Measurements from ENCODE around the gene INPP5B. TPM values are rescaled to one million over a fixed set of nuclear protein-coding genes. Genes with fewer than 3 reads are reported as not detected.

The INPP5B gene
- total and polyA plus RNA-seq, 2 experiments from 2014 or later, result 10.0 to 34.3 TPM

- Histone ChIP-seq H3F3A (ENCODE audit: insufficient read depth) (no peaks in the 10 kb centered on the region), H3K4me2 (ENCODE audit: unreplicated experiment) (no peak overlapping the region), H4K20me1 (ENCODE audit: insufficient read depth) (no peaks in the 10 kb centered on the region), H3K79me2 (ENCODE audit: insufficient read depth) (peaks cover 99% of the 10 kb centered on the region), H3K9ac (no peak overlapping the region), H2AFZ (no peak overlapping the region), H3K9me2 (ENCODE audit: insufficient read depth) (no peaks in the 10 kb centered on the region), H3K27ac (no peak overlapping the region), H3K4me1 (ENCODE audit: insufficient read depth) (no peaks in the 10 kb centered on the region), H3K36me3 (ENCODE audit: low read depth) (peaks cover 20% of the 10 kb centered on the region), H3K9me3 (ENCODE audit: low read depth) (no peaks in the 10 kb centered on the region), H3K27me3 (replicated peaks; ENCODE audit: insufficient read depth) (no peaks in the 10 kb centered on the region), H3K4me3 (no peak overlapping the region)
- in situ Hi-C loops (cut with MboI), result no loop called here
- TF ChIP-seq EZH2phosphoT487 (IDR thresholded peaks at IDR 0.05; ENCODE audit: insufficient read depth, low read depth) (no peak), EZH2 (IDR thresholded peaks at IDR 0.05; ENCODE audit: insufficient read depth, poor library complexity, severe bottlenecking) (no peak)
- DNase-seq, result no peak
These were observed 102.3 kb downstream of the INPP5B start for GRCh38 chr1:37844536-37844935.

- no peaks in the 10 kb centered on the region for H3K9me3 ChIP-seq (ENCODE audit: low read depth)
- WGBS, 2 experiments (ENCODE audit: low coverage in 1 of 2, low lambda C conversion rate in 2 of 2, missing lambda C conversion rate in 2 of 2), result 92 to 97% methylated on average over 3 of the region's 3 CpGs
- H3K79me2 ChIP-seq (ENCODE audit: insufficient read depth), result peaks cover 91% of the 10 kb centered on the region
- no peaks in the 10 kb centered on the region for H3K4me1 ChIP-seq (ENCODE audit: insufficient read depth)
- in situ Hi-C loops (cut with MboI), result no loop called here
- no peaks in the 10 kb centered on the region for H3K9me2 ChIP-seq (ENCODE audit: insufficient read depth)
- no peak overlapping the region for H3K27ac ChIP-seq
- H2AFZ ChIP-seq, result no peak overlapping the region
- TF ChIP-seq EZH2phosphoT487 (IDR thresholded peaks at IDR 0.05; ENCODE audit: insufficient read depth, low read depth) (no peak), EZH2 (IDR thresholded peaks at IDR 0.05; ENCODE audit: insufficient read depth, poor library complexity, severe bottlenecking) (no peak)
- H3K4me3 ChIP-seq, result no peak overlapping the region
- peaks cover 35% of the 10 kb centered on the region for H3K36me3 ChIP-seq (ENCODE audit: low read depth)
- no peak for DNase-seq
- no peaks in the 10 kb centered on the region for H3K27me3 ChIP-seq (replicated peaks; ENCODE audit: insufficient read depth)
- no peak overlapping the region for H3K9ac ChIP-seq
- no peaks in the 10 kb centered on the region for H4K20me1 ChIP-seq (ENCODE audit: insufficient read depth)
- H3F3A ChIP-seq (ENCODE audit: insufficient read depth), result no peaks in the 10 kb centered on the region
- no peak overlapping the region for H3K4me2 ChIP-seq (ENCODE audit: unreplicated experiment)
These were observed 105.2 kb downstream of the INPP5B start for GRCh38 chr1:37841652-37842051.

- H3K9me2 ChIP-seq (ENCODE audit: insufficient read depth), result no peaks in the 10 kb centered on the region
- peaks cover 85% of the 10 kb centered on the region for H3K79me2 ChIP-seq (ENCODE audit: insufficient read depth)
- H3F3A ChIP-seq (ENCODE audit: insufficient read depth), result no peaks in the 10 kb centered on the region
- H3K4me2 ChIP-seq (ENCODE audit: unreplicated experiment), result no peak overlapping the region
- no peak overlapping the region for H3K27ac ChIP-seq
- no peak overlapping the region for H3K9ac ChIP-seq
- DNase-seq, result no peak
- H3K4me3 ChIP-seq, result no peak overlapping the region
- peaks cover 43% of the 10 kb centered on the region for H3K36me3 ChIP-seq (ENCODE audit: low read depth)
- TF ChIP-seq EZH2phosphoT487 (IDR thresholded peaks at IDR 0.05; ENCODE audit: insufficient read depth, low read depth) (no peak), EZH2 (IDR thresholded peaks at IDR 0.05; ENCODE audit: insufficient read depth, poor library complexity, severe bottlenecking) (no peak)
- H2AFZ ChIP-seq, result no peak overlapping the region
- no peaks in the 10 kb centered on the region for H3K4me1 ChIP-seq (ENCODE audit: insufficient read depth)
- no peaks in the 10 kb centered on the region for H3K27me3 ChIP-seq (replicated peaks; ENCODE audit: insufficient read depth)
- WGBS, 2 experiments (ENCODE audit: low coverage in 1 of 2, low lambda C conversion rate in 2 of 2, missing lambda C conversion rate in 2 of 2), result 92 to 100% methylated on average over 1 of the region's 1 CpG
- in situ Hi-C loops (cut with MboI), result no loop called here
- H4K20me1 ChIP-seq (ENCODE audit: insufficient read depth), result no peaks in the 10 kb centered on the region
- no peaks in the 10 kb centered on the region for H3K9me3 ChIP-seq (ENCODE audit: low read depth)
These were observed 106.1 kb downstream of the INPP5B start for GRCh38 chr1:37840711-37841110.

- Histone ChIP-seq H3K4me1 (ENCODE audit: insufficient read depth) (no peaks in the 10 kb centered on the region), H3K9ac (no peak overlapping the region), H2AFZ (no peak overlapping the region), H3K27me3 (replicated peaks; ENCODE audit: insufficient read depth) (no peaks in the 10 kb centered on the region), H3K27ac (no peak overlapping the region), H3F3A (ENCODE audit: insufficient read depth) (no peaks in the 10 kb centered on the region), H3K9me2 (ENCODE audit: insufficient read depth) (no peaks in the 10 kb centered on the region), H3K4me2 (ENCODE audit: unreplicated experiment) (no peak overlapping the region), H3K79me2 (ENCODE audit: insufficient read depth) (peaks cover 75% of the 10 kb centered on the region), H3K9me3 (ENCODE audit: low read depth) (no peaks in the 10 kb centered on the region), H4K20me1 (ENCODE audit: insufficient read depth) (no peaks in the 10 kb centered on the region), H3K4me3 (no peak overlapping the region), H3K36me3 (ENCODE audit: low read depth) (peaks cover 47% of the 10 kb centered on the region)
- DNase-seq, result no peak
- WGBS, 2 experiments (ENCODE audit: low coverage in 1 of 2, low lambda C conversion rate in 2 of 2, missing lambda C conversion rate in 2 of 2), result 91 to 92% methylated on average over 10 of the region's 10 CpGs
- TF ChIP-seq EZH2phosphoT487 (IDR thresholded peaks at IDR 0.05; ENCODE audit: insufficient read depth, low read depth) (no peak), EZH2 (IDR thresholded peaks at IDR 0.05; ENCODE audit: insufficient read depth, poor library complexity, severe bottlenecking) (no peak)
- in situ Hi-C loops (cut with MboI), result no loop called here
These were observed 107.2 kb downstream of the INPP5B start for GRCh38 chr1:37839676-37840075.

- 63 to 65% methylated on average over 3 of the region's 3 CpGs for WGBS, 2 experiments (ENCODE audit: low coverage in 1 of 2, low lambda C conversion rate in 2 of 2, missing lambda C conversion rate in 2 of 2)
- DNase-seq, result no peak
- H3K79me2 ChIP-seq (ENCODE audit: insufficient read depth), result peaks cover 47% of the 10 kb centered on the region
- no peak overlapping the region for H2AFZ ChIP-seq
- no peak overlapping the region for H3K9ac ChIP-seq
- H3K4me1 ChIP-seq (ENCODE audit: insufficient read depth), result no peaks in the 10 kb centered on the region
- no peaks in the 10 kb centered on the region for H3K9me3 ChIP-seq (ENCODE audit: low read depth)
- no peak overlapping the region for H3K4me3 ChIP-seq
- no peaks in the 10 kb centered on the region for H3F3A ChIP-seq (ENCODE audit: insufficient read depth)
- TF ChIP-seq EZH2 (IDR thresholded peaks at IDR 0.05; ENCODE audit: insufficient read depth, poor library complexity, severe bottlenecking) (no peak), EZH2phosphoT487 (IDR thresholded peaks at IDR 0.05; ENCODE audit: insufficient read depth, low read depth) (no peak)
- no peak overlapping the region for H3K27ac ChIP-seq
- in situ Hi-C loops (cut with MboI), result no loop called here
- no peaks in the 10 kb centered on the region for H4K20me1 ChIP-seq (ENCODE audit: insufficient read depth)
- H3K9me2 ChIP-seq (ENCODE audit: insufficient read depth), result no peaks in the 10 kb centered on the region
- H3K36me3 ChIP-seq (ENCODE audit: low read depth), result peaks cover 60% of the 10 kb centered on the region
- H3K27me3 ChIP-seq (replicated peaks; ENCODE audit: insufficient read depth), result no peaks in the 10 kb centered on the region
- no peak overlapping the region for H3K4me2 ChIP-seq (ENCODE audit: unreplicated experiment)
These were observed 110.1 kb downstream of the INPP5B start for GRCh38 chr1:37836788-37837187.

Measured in GM23248 (cell line).